ENCODE results near the gene PDLIM4.

PDLIM4 gene

GRCh38 chr5:132298298-132299212 is 41.1 kb downstream of the PDLIM4 start:
- Histone ChIP-seq H3K27ac (no peak overlapping the region), H3K4me3 (ENCODE audit: low read depth, low read length) (no peak overlapping the region), H3K27me3 (ENCODE audit: insufficient read depth, low read depth, severe bottlenecking) (peaks cover 2% of the 10 kb centered on the region), H3K36me3 (no peaks in the 10 kb centered on the region), H3K9me3 (ENCODE audit: severe bottlenecking) (no peaks in the 10 kb centered on the region)
- no peak for TF ChIP-seq CTCF (IDR thresholded peaks at IDR 0.05; ENCODE audit: low read depth, low read length)
- DNase-seq, result no peak

- H3K9me3 ChIP-seq (ENCODE audit: severe bottlenecking), result peaks cover 4% of the 10 kb centered on the region
- H3K27me3 ChIP-seq (ENCODE audit: insufficient read depth, low read depth, severe bottlenecking), result peaks cover 2% of the 10 kb centered on the region
- no peak overlapping the region for H3K27ac ChIP-seq
- DNase-seq, result no peak
- H3K4me3 ChIP-seq (ENCODE audit: low read depth, low read length), result no peak overlapping the region
- no peaks in the 10 kb centered on the region for H3K36me3 ChIP-seq
- no peak for TF ChIP-seq CTCF (IDR thresholded peaks at IDR 0.05; ENCODE audit: low read depth, low read length)
These were observed 42.4 kb downstream of the PDLIM4 start for GRCh38 chr5:132299917-132300316.

- TF ChIP-seq CTCF (IDR thresholded peaks at IDR 0.05; ENCODE audit: low read depth, low read length), result no peak
- Histone ChIP-seq H3K36me3 (no peaks in the 10 kb centered on the region), H3K27ac (no peak overlapping the region), H3K27me3 (ENCODE audit: insufficient read depth, low read depth, severe bottlenecking) (no peaks in the 10 kb centered on the region), H3K9me3 (ENCODE audit: severe bottlenecking) (peaks cover 7% of the 10 kb centered on the region), H3K4me3 (ENCODE audit: low read depth, low read length) (no peak overlapping the region)
- no peak for DNase-seq
These were observed 43.3 kb downstream of the PDLIM4 start for GRCh38 chr5:132300577-132301343.

- H3K9me3 ChIP-seq (ENCODE audit: severe bottlenecking), result peaks cover 7% of the 10 kb centered on the region
- DNase-seq, result no peak
- H3K36me3 ChIP-seq, result no peaks in the 10 kb centered on the region
- no peak overlapping the region for H3K27ac ChIP-seq
- H3K27me3 ChIP-seq (ENCODE audit: insufficient read depth, low read depth, severe bottlenecking), result no peaks in the 10 kb centered on the region
- TF ChIP-seq CTCF (IDR thresholded peaks at IDR 0.05; ENCODE audit: low read depth, low read length), result no peak
- H3K4me3 ChIP-seq (ENCODE audit: low read depth, low read length), result no peak overlapping the region
These were observed 44.1 kb downstream of the PDLIM4 start for GRCh38 chr5:132301344-132302271.

- no peak for DNase-seq
- H3K9me3 ChIP-seq (ENCODE audit: severe bottlenecking), result peaks cover 7% of the 10 kb centered on the region
- H3K4me3 ChIP-seq (ENCODE audit: low read depth, low read length), result no peak overlapping the region
- no peaks in the 10 kb centered on the region for H3K27me3 ChIP-seq (ENCODE audit: insufficient read depth, low read depth, severe bottlenecking)
- no peak for TF ChIP-seq CTCF (IDR thresholded peaks at IDR 0.05; ENCODE audit: low read depth, low read length)
- no peak overlapping the region for H3K27ac ChIP-seq
- no peaks in the 10 kb centered on the region for H3K36me3 ChIP-seq
These were observed 44.9 kb downstream of the PDLIM4 start for GRCh38 chr5:132302413-132302812.

Data from WERI-Rb-1 (cell line).